ENCODE measurements around the gene GIGYF1. TPM values are rescaled to one million over a fixed set of nuclear protein-coding genes. Genes with fewer than 3 reads are reported as not detected.

GIGYF1 gene
- total RNA-seq, 1 donor from 2014 or later, result 28.2 TPM

Other genes starting within 250 kb of the GIGYF1 start
- gene SPACDR, start 230.0 kb downstream of the GIGYF1 start, total RNA-seq, result not detected
- 25.2 TPM for gene TSC22D4, start 215.0 kb downstream of the GIGYF1 start, total RNA-seq
- 2.3 TPM for gene NYAP1, start 210.3 kb downstream of the GIGYF1 start, total RNA-seq
- gene AGFG2, start 155.0 kb downstream of the GIGYF1 start, total RNA-seq, result 7.6 TPM
- 2.9 TPM for gene SAP25, start 120.3 kb downstream of the GIGYF1 start, total RNA-seq
- 30.1 TPM for gene LRCH4, start 108.1 kb downstream of the GIGYF1 start, total RNA-seq
- gene FBXO24, start 107.9 kb downstream of the GIGYF1 start, total RNA-seq, result 1.2 TPM
- 88.0 TPM for gene PCOLCE, start 91.9 kb downstream of the GIGYF1 start, total RNA-seq
- 4.4 TPM for gene MOSPD3, start 81.7 kb downstream of the GIGYF1 start, total RNA-seq
- gene TFR2, start 52.7 kb downstream of the GIGYF1 start, total RNA-seq, result 1.3 TPM
- not detected for gene ACTL6B, start 37.8 kb downstream of the GIGYF1 start, total RNA-seq
- 87.1 TPM for gene GNB2, start 20.5 kb downstream of the GIGYF1 start, total RNA-seq
- gene POP7, start 11.9 kb upstream of the GIGYF1 start, total RNA-seq, result 23.1 TPM
- gene EPO, start 26.2 kb upstream of the GIGYF1 start, total RNA-seq, result not detected
- not detected for gene ZAN, start 39.3 kb upstream of the GIGYF1 start, total RNA-seq
- 49.1 TPM for gene EPHB4, start 133.3 kb upstream of the GIGYF1 start, total RNA-seq
- gene SLC12A9, start 158.5 kb upstream of the GIGYF1 start, total RNA-seq, result 14.2 TPM
- gene TRIP6, start 173.1 kb upstream of the GIGYF1 start, total RNA-seq, result 38.6 TPM
- 54.8 TPM for gene SRRT, start 180.9 kb upstream of the GIGYF1 start, total RNA-seq
- 2.7 TPM for gene UFSP1, start 195.5 kb upstream of the GIGYF1 start, total RNA-seq
- 112 TPM for gene ACHE, start 201.6 kb upstream of the GIGYF1 start, total RNA-seq